Peyer's patch (tissue), 4 donors: ENCODE measurements around the gene USP27X. TPM values are rescaled to one million over a fixed set of nuclear protein-coding genes. Genes with fewer than 3 reads are reported as not detected.

ENCODE experiments used
- DNase-seq, 3 donors: peaks; one replicate each; pipeline ENCODE4 v3.0.0-alpha.2; 2017 to 2019
- H3K27ac ChIP-seq, 4 donors: fragments of 200-600 bp; sonication (generic); one replicate each; pipeline ENCODE4 v1.5.1; 2016 to 2019
- H3K27me3 ChIP-seq, 2 donors: fragments of 200-600 bp; sonication (generic); one replicate each; pipeline ENCODE4 v1.5.1; 2019
- H3K36me3 ChIP-seq, 3 donors: fragments of 200-600 bp; sonication (generic); one replicate each; pipeline ENCODE4 v1.5.1; 2016 to 2019
- H3K4me1 ChIP-seq, 4 donors: fragments of 200-600 bp; sonication (generic); one replicate each; pipeline ENCODE4 v1.5.1; 2016 to 2019
- H3K4me3 ChIP-seq, 4 donors: fragments of 200-600 bp; sonication (generic); 1 replicate in 3 of 4; 2 replicates in 1 of 4; pipeline ENCODE4 v1.5.1; 2016 to 2019; ENCODE audit warnings: mild to moderate bottlenecking in 1 of 4
- H3K9me3 ChIP-seq, 4 donors: fragments of 200-600 bp; sonication (generic); one replicate each; pipeline ENCODE4 v1.5.1; 2016 to 2019; ENCODE audit warnings: mild to moderate bottlenecking in 1 of 4
- CTCF ChIP-seq, 6 experiments: fragments of 450-650 bp in 4 of 6; fragments of 200-600 bp in 2 of 6; sonication (generic) in 1 of 6; IDR thresholded peaks; one replicate each; pipeline ENCODE4 v1.5.1; 2017 to 2019; ENCODE audit warnings: antibody characterized with exemption in 6 of 6, mild to moderate bottlenecking in 3 of 6, moderate library complexity in 1 of 6
- POLR2A ChIP-seq, 2 donors: fragments of 450-650 bp; IDR thresholded peaks; one replicate each; pipeline ENCODE4 v1.5.1; 2017; ENCODE audit warnings: antibody characterized with exemption in 2 of 2, mild to moderate bottlenecking in 2 of 2, moderate library complexity in 2 of 2
- total RNA-seq, 4 donors: library from RNA; depleted of rRNA; stranded (reverse); fragments of >200 nt; gene quantifications; one replicate each; pipeline ENCODE4 v1.1.0, GENCODE V29; 2016

USP27X gene
- total RNA-seq, 4 donors from 2014 or later = 1.2 to 2.5 (median 2.2) TPM

- no peak for DNase-seq
- peak overlapping the region in 2 of 4 donors; percentile 79 to 82 for H3K27ac ChIP-seq
Observed at GRCh38 chrX:49877397-49878101, 1.7 kb upstream of the USP27X start.

GRCh38 chrX:49878128-49878833 lies 1.0 kb upstream of the USP27X start:
- TF ChIP-seq POLR2A (IDR thresholded peaks at IDR 0.05) = no peak
- H3K27me3 ChIP-seq = no peaks in the 10 kb centered on the region
- H3K36me3 ChIP-seq = no peaks in the 10 kb centered on the region
- H3K9me3 ChIP-seq = no peaks in the 10 kb centered on the region
- peak overlapping the region; percentile 62 to 69 (median 66) for H3K4me3 ChIP-seq
- peak overlapping the region; percentile 62 to 82 (median 80) for H3K27ac ChIP-seq
- DNase-seq = no peak
- H3K4me1 ChIP-seq = no peaks in the 10 kb centered on the region

More at GRCh38 chrX:49877397-49878101, 1.7 kb upstream of the USP27X start:
- Histone ChIP-seq H3K4me1 (no peaks in the 10 kb centered on the region), H3K9me3 (no peaks in the 10 kb centered on the region), H3K27me3 (no peaks in the 10 kb centered on the region), H3K36me3 (no peaks in the 10 kb centered on the region), H3K4me3 (no peak overlapping the region)
- TF ChIP-seq POLR2A (IDR thresholded peaks at IDR 0.05) (no peak), CTCF (IDR thresholded peaks at IDR 0.05) (no peak)

- H3K4me3 ChIP-seq = peak overlapping the region; percentile 62 to 69 (median 66)
- peak overlapping the region; percentile 62 to 82 (median 80) for H3K27ac ChIP-seq
- H3K36me3 ChIP-seq = no peaks in the 10 kb centered on the region
- no peaks in the 10 kb centered on the region for H3K4me1 ChIP-seq
- no peaks in the 10 kb centered on the region for H3K27me3 ChIP-seq
- DNase-seq = no peak
- H3K9me3 ChIP-seq = no peaks in the 10 kb centered on the region
- TF ChIP-seq CTCF (IDR thresholded peaks at IDR 0.05) (no peak), POLR2A (IDR thresholded peaks at IDR 0.05) (no peak)
Observed at GRCh38 chrX:49879656-49880277, 483 bp downstream of the USP27X start.

DNA sequence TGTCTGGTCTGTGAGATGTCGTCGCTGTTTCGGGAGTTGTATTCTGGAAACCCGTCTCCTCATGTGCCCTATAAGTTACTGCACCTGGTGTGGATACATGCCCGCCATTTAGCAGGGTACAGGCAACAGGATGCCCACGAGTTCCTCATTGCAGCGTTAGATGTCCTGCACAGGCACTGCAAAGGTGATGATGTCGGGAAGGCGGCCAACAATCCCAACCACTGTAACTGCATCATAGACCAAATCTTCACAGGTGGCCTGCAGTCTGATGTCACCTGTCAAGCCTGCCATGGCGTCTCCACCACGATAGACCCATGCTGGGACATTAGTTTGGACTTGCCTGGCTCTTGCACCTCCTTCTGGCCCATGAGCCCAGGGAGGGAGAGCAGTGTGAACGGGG lies 1.4 kb downstream of the USP27X start:
- no peak overlapping the region for H3K27ac ChIP-seq
- H3K9me3 ChIP-seq = no peaks in the 10 kb centered on the region
- H3K36me3 ChIP-seq = no peaks in the 10 kb centered on the region
- DNase-seq = no peak
- H3K4me3 ChIP-seq = no peak overlapping the region
- H3K27me3 ChIP-seq = no peaks in the 10 kb centered on the region
- H3K4me1 ChIP-seq = no peaks in the 10 kb centered on the region
- TF ChIP-seq POLR2A (IDR thresholded peaks at IDR 0.05) = no peak
- no peak for TF ChIP-seq CTCF (IDR thresholded peaks at IDR 0.05)

DNA sequence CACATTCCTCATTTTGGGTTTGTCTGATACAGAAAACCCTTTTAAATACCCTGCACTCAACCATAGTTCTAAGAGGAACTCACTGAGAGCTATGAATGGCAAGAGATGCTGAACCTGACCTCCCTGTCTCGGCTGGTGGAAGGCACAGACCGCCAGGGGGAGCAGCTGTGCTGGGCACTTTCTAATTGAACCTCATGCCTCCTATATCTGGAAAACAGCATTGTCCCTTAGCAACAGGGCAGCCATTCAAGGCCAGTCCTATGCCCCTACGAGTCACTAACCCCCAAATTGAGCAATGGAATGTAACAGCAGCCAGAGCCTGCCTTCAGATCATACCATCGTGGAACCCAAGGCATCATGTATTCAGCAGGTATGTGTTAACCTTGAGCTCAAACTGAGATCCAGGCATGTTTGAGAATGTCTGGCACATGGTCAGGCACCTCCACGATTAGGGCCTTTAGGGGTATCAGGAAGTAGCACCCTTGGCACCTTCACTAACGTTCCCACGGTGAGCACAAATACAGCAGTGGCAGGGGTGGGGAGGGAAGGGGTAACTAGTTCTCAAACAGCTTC lies 5.1 kb downstream of the USP27X start:
- no peaks in the 10 kb centered on the region for H3K9me3 ChIP-seq
- H3K27me3 ChIP-seq = no peaks in the 10 kb centered on the region
- H3K27ac ChIP-seq = no peak overlapping the region
- H3K4me3 ChIP-seq = no peak overlapping the region
- peak; percentile 45 to 79 (median 68) for DNase-seq
- no peaks in the 10 kb centered on the region for H3K4me1 ChIP-seq
- TF ChIP-seq POLR2A (IDR thresholded peaks at IDR 0.05) (no peak), CTCF (IDR thresholded peaks at IDR 0.05) (peak; percentile 20 to 64 (median 54))
- H3K36me3 ChIP-seq = no peaks in the 10 kb centered on the region
